ENCODE data around the gene TMEM245. TPM values are rescaled to one million over a fixed set of nuclear protein-coding genes. Genes with fewer than 3 reads are reported as not detected.

Gene TMEM245
- total and polyA plus RNA-seq, 2 donors (not counting 1 experiment from before 2014, with no cell fraction given): 48.2 to 48.8 TPM

- Histone ChIP-seq H2AFZ (ENCODE audit: low read length) (no peak overlapping the region), H3K4me3 (replicated peaks in 1 of 4; ENCODE audit: control extremely low read depth in 1 of 4, insufficient read depth in 1 of 4, low read depth in 3 of 4, low read length in 4 of 4) (no peak overlapping the region), H3K4me2 (ENCODE audit: extremely low read depth, insufficient read depth, low read length) (no peak overlapping the region), H3K4me1 (ENCODE audit: control insufficient read depth, extremely low read depth, insufficient read depth, low read length) (no peaks in the 10 kb centered on the region), H3K36me3 (ENCODE audit: control insufficient read depth, insufficient read depth, low read length) (no peaks in the 10 kb centered on the region), H4K20me1 (ENCODE audit: control insufficient read depth, extremely low read depth, insufficient read depth, low read length) (no peaks in the 10 kb centered on the region), H3K27ac (ENCODE audit: insufficient read depth, low read length) (no peak overlapping the region), H3K27me3 (ENCODE audit: control insufficient read depth, insufficient read depth, low read length) (no peaks in the 10 kb centered on the region), H3K9me3 (ENCODE audit: control insufficient read depth, insufficient read depth, low read depth, low read length) (no peaks in the 10 kb centered on the region), H3K9ac (ENCODE audit: insufficient read depth, low read length) (no peak overlapping the region), H3K79me2 (ENCODE audit: control insufficient read depth, insufficient read depth, low read length) (no peaks in the 10 kb centered on the region)
- no peak for DNase-seq (ENCODE audit: low read depth in 2 of 2)
- no peak for TF ChIP-seq EZH2 (IDR thresholded peaks at IDR 0.05; ENCODE audit: low read length, missing control alignments)
- no peak for TF ChIP-seq CTCF (conservative IDR thresholded peaks at IDR 0.05 in 1 of 2, IDR thresholded peaks at IDR 0.05 in 1 of 2; ENCODE audit: low read depth in 1 of 2, low read length in 2 of 2)
Measured at GRCh38 chr9:109139851-109140250, 20.1 kb upstream of the TMEM245 start.

GRCh38 chr9:109138421-109138820 is 18.7 kb upstream of the TMEM245 start:
- H3K4me1 ChIP-seq (ENCODE audit: control insufficient read depth, extremely low read depth, insufficient read depth, low read length): no peaks in the 10 kb centered on the region
- no peaks in the 10 kb centered on the region for H3K79me2 ChIP-seq (ENCODE audit: control insufficient read depth, insufficient read depth, low read length)
- no peaks in the 10 kb centered on the region for H3K27me3 ChIP-seq (ENCODE audit: control insufficient read depth, insufficient read depth, low read length)
- no peaks in the 10 kb centered on the region for H3K9me3 ChIP-seq (ENCODE audit: control insufficient read depth, insufficient read depth, low read depth, low read length)
- TF ChIP-seq EZH2 (IDR thresholded peaks at IDR 0.05; ENCODE audit: low read length, missing control alignments) (no peak), CTCF (conservative IDR thresholded peaks at IDR 0.05 in 1 of 2, IDR thresholded peaks at IDR 0.05 in 1 of 2; ENCODE audit: low read depth in 1 of 2, low read length in 2 of 2) (no peak)
- H3K9ac ChIP-seq (ENCODE audit: insufficient read depth, low read length): no peak overlapping the region
- H2AFZ ChIP-seq (ENCODE audit: low read length): no peak overlapping the region
- no peaks in the 10 kb centered on the region for H4K20me1 ChIP-seq (ENCODE audit: control insufficient read depth, extremely low read depth, insufficient read depth, low read length)
- DNase-seq (ENCODE audit: low read depth in 2 of 2): no peak
- H3K27ac ChIP-seq (ENCODE audit: insufficient read depth, low read length): no peak overlapping the region
- H3K36me3 ChIP-seq (ENCODE audit: control insufficient read depth, insufficient read depth, low read length): no peaks in the 10 kb centered on the region
- H3K4me3 ChIP-seq (replicated peaks in 1 of 4; ENCODE audit: control extremely low read depth in 1 of 4, insufficient read depth in 1 of 4, low read depth in 3 of 4, low read length in 4 of 4): no peak overlapping the region
- no peak overlapping the region for H3K4me2 ChIP-seq (ENCODE audit: extremely low read depth, insufficient read depth, low read length)

- H2AFZ ChIP-seq (ENCODE audit: low read length): no peak overlapping the region
- no peak overlapping the region for H3K4me2 ChIP-seq (ENCODE audit: extremely low read depth, insufficient read depth, low read length)
- H3K4me3 ChIP-seq (replicated peaks in 1 of 4; ENCODE audit: control extremely low read depth in 1 of 4, insufficient read depth in 1 of 4, low read depth in 3 of 4, low read length in 4 of 4): no peak overlapping the region
- H3K27ac ChIP-seq (ENCODE audit: insufficient read depth, low read length): no peak overlapping the region
- no peaks in the 10 kb centered on the region for H3K27me3 ChIP-seq (ENCODE audit: control insufficient read depth, insufficient read depth, low read length)
- H3K4me1 ChIP-seq (ENCODE audit: control insufficient read depth, extremely low read depth, insufficient read depth, low read length): no peaks in the 10 kb centered on the region
- no peaks in the 10 kb centered on the region for H3K9me3 ChIP-seq (ENCODE audit: control insufficient read depth, insufficient read depth, low read depth, low read length)
- H3K79me2 ChIP-seq (ENCODE audit: control insufficient read depth, insufficient read depth, low read length): no peaks in the 10 kb centered on the region
- DNase-seq (ENCODE audit: low read depth in 2 of 2): no peak
- no peak for TF ChIP-seq CTCF (conservative IDR thresholded peaks at IDR 0.05 in 1 of 2, IDR thresholded peaks at IDR 0.05 in 1 of 2; ENCODE audit: low read depth in 1 of 2, low read length in 2 of 2)
- TF ChIP-seq EZH2 (IDR thresholded peaks at IDR 0.05; ENCODE audit: low read length, missing control alignments): no peak
- H4K20me1 ChIP-seq (ENCODE audit: control insufficient read depth, extremely low read depth, insufficient read depth, low read length): no peaks in the 10 kb centered on the region
- no peaks in the 10 kb centered on the region for H3K36me3 ChIP-seq (ENCODE audit: control insufficient read depth, insufficient read depth, low read length)
- no peak overlapping the region for H3K9ac ChIP-seq (ENCODE audit: insufficient read depth, low read length)
Measured at GRCh38 chr9:109134167-109134578, 14.4 kb upstream of the TMEM245 start.
